Measurements from ENCODE around the gene UNC5B.

UNC5B gene

DNA sequence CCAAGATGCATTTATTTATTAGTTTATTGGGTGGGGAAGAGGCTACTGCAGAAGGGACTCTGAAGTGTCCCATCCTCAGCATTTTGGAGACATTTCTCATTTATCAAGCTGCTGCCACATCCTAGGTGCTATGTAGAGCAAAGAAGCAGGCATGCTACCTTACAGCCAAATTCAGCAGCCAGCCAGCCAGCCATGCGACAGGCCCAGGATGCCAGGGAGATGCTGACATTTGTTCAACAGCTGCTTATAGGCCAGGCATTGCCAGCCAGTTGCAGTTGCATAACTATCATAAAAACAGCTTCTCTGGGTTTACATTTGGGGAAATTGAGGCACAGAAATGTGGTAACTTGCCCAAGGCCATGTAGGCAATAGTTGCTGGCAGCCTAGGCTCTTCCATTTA is 109.0 kb downstream of the UNC5B start:
- peaks cover 18 to 24% of the 10 kb centered on the region in 2 donors for H3K4me1 Mint-ChIP-seq
- H3K27me3 Mint-ChIP-seq: peaks cover 0 to 4% of the 10 kb centered on the region in 2 donors

DNA sequence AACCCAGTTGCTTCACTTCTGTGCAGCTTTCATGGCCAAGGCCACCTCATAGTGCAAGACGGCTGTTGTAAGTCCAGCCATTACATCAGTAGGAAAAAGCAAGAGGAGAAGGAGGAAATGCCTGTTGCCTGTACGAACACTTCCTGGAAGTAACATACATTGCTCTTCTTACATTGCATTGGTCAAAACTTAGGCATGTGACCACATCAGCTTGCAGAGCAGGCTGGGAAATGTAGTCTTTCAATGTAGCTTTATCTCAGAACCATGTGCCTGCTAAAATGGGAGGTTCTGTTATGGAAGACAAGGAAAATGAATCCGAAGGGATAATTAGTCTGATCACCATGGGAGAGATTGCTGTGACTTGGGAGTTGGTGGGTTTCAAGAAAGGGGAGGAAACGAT is 111.0 kb downstream of the UNC5B start:
- Mint-ChIP-seq H3K4me1 (peaks cover 17% of the 10 kb centered on the region in 2 donors), H3K27ac (no peak overlapping the region), H3K27me3 (no peaks in the 10 kb centered on the region), H3K9me3 (peaks cover 0 to 1% of the 10 kb centered on the region in 2 donors), H3K4me3 (no peak overlapping the region), H3K36me3 (peaks cover 12 to 30% of the 10 kb centered on the region in 2 donors)
- DNase-seq (no peak), ATAC-seq (replicated peaks) (no peak)

More for the DNA sequence above, 109.0 kb downstream of the UNC5B start:
- ATAC-seq (replicated peaks): no peak
- no peak for DNase-seq
- Mint-ChIP-seq H3K27ac (no peak overlapping the region), H3K36me3 (peaks cover 10 to 18% of the 10 kb centered on the region in 2 donors), H3K4me3 (no peak overlapping the region), H3K9me3 (peaks cover 0 to 1% of the 10 kb centered on the region in 2 donors)

DNA sequence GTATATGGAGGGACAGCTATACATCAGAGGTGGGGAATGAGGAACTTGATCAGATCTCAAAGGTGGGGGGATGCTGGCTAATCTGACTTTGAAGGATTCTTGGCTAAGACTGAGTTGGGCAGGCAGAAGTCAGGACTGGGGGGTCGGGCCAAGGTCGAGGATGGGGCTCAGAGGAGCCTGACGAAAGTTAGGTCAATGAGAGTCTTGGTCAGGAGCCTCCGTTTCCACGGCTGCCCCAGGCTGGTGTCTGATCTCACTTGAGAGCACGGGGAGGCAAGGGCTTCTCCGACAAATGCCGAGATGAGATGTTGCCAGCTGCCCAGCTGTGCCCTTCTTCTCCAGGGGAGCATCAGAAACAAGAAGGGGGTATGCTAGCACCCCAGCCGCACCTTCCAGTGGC is 112.4 kb downstream of the UNC5B start:
- ATAC-seq (replicated peaks): no peak
- DNase-seq: no peak
- Mint-ChIP-seq H3K9me3 (peaks cover 0 to 1% of the 10 kb centered on the region in 2 donors), H3K27ac (no peak overlapping the region), H3K4me3 (no peak overlapping the region), H3K27me3 (no peaks in the 10 kb centered on the region), H3K4me1 (peaks cover 3 to 9% of the 10 kb centered on the region in 2 donors), H3K36me3 (peaks cover 12 to 34% of the 10 kb centered on the region in 2 donors)

DNA sequence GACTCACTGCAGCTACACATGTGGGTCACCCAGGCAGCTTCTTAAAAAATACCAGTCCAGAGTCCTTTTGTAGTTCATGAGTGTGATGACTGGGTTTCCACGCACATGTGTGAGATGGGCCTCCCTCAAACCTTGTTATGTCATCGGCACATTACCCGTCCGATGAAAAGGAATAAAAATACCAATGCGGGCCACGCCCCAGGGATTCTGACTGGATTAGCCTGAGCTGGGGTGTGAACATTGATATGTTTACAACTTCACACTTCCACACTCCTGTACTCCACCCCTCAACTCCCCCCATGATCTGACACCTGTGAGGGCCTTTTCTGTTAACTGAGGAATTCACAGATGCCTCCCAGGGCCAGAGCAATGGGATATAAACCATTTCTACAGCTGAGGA is 112.9 kb downstream of the UNC5B start:
- peaks cover 0 to 1% of the 10 kb centered on the region in 2 donors for H3K9me3 Mint-ChIP-seq
- ATAC-seq (replicated peaks) (no peak), DNase-seq (no peak)
- H3K4me3 Mint-ChIP-seq: no peak overlapping the region
- no peak overlapping the region for H3K27ac Mint-ChIP-seq
- H3K36me3 Mint-ChIP-seq: peaks cover 12 to 34% of the 10 kb centered on the region in 2 donors
- H3K27me3 Mint-ChIP-seq: no peaks in the 10 kb centered on the region
- peaks cover 4 to 12% of the 10 kb centered on the region in 2 donors for H3K4me1 Mint-ChIP-seq

DNA sequence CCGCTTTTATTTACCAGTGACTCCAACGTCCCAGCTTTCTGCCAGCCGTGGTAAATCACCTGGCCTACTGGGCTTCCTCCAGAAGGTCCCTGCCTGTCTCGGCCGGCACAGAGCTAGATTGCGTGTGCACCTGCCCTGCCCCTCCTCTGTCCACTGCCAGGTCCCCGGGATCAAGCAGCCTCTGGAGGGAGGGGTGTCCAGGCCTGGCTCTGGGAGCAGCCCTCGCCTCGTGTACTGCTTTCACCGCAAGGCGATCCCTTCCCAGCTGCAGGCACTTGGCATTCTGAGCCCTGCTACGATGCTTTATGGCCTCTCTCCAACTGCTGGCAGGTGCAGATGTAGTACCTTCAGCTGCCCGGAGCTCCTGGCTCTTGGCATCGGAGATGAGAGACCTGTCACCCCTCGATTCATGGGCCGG is 114.1 kb downstream of the UNC5B start:
- Mint-ChIP-seq H3K9me3 (peaks cover 0 to 1% of the 10 kb centered on the region in 2 donors), H3K36me3 (peaks cover 18 to 39% of the 10 kb centered on the region in 2 donors), H3K27me3 (no peaks in the 10 kb centered on the region), H3K27ac (peak overlapping the region; percentile 16), H3K4me1 (peaks cover 11 to 16% of the 10 kb centered on the region in 2 donors), H3K4me3 (no peak overlapping the region)
- DNase-seq (no peak), ATAC-seq (replicated peaks) (no peak)

DNA sequence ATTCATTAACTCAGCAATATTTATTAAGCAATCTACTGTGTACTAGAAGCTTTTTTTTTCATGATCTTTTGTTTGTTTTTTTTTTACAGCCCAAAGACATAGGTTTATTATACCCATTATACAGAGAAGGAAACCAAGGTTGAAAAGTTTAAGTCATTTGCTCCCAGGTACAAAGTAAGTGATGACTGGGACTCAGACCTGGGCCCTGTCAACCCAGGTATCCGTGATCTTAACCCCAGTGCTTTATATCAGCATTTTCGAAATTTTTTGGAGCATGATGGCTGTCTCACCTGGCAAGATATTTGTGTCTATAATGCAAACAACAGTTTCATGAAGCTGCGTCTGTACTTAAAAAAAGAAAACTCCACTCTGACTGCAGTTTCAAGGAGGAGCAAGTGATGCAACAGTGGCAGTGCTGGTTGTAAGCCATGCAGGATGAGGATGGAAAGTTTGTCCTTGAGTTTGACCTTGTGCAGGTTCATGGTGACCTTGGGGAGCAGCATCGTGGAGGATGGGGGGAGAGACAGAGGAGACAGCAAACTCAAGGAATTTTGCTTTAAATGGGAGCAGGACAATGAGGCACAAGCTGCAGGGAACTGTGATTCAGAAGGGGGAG is 118.5 kb downstream of the UNC5B start:
- no peaks in the 10 kb centered on the region for H3K9me3 Mint-ChIP-seq
- H3K27me3 Mint-ChIP-seq: no peaks in the 10 kb centered on the region
- peaks cover 8 to 21% of the 10 kb centered on the region in 2 donors for H3K36me3 Mint-ChIP-seq
- DNase-seq: no peak
- H3K27ac Mint-ChIP-seq: no peak overlapping the region
- H3K4me3 Mint-ChIP-seq: no peak overlapping the region
- no peak for ATAC-seq (replicated peaks)
- peaks cover 27 to 29% of the 10 kb centered on the region in 2 donors for H3K4me1 Mint-ChIP-seq

DNA sequence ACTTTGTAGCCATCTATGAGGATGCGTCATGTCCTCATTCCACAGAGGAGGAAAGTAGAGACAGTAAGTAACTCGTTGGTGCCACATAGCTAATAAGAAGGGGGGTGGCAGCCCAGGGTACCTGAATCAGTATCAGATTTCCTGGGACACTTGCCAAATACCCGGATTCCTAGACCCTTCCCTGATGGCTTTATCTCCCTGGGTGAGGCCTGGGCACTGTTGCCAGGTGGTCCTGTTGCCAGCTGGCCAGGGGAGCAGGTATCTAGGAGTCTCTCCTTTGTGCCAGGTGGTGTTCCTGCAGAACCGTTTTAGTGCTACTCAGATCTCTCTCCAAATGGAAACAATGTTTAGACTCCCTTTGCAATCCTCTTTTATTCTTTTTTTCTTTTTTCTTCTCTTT is 119.4 kb downstream of the UNC5B start:
- Mint-ChIP-seq H3K27me3 (no peaks in the 10 kb centered on the region), H3K4me1 (peaks cover 27 to 29% of the 10 kb centered on the region in 2 donors), H3K9me3 (no peaks in the 10 kb centered on the region), H3K36me3 (peaks cover 8 to 20% of the 10 kb centered on the region in 2 donors), H3K4me3 (no peak overlapping the region), H3K27ac (no peak overlapping the region)
- ATAC-seq (replicated peaks) (no peak), DNase-seq (no peak)

DNA sequence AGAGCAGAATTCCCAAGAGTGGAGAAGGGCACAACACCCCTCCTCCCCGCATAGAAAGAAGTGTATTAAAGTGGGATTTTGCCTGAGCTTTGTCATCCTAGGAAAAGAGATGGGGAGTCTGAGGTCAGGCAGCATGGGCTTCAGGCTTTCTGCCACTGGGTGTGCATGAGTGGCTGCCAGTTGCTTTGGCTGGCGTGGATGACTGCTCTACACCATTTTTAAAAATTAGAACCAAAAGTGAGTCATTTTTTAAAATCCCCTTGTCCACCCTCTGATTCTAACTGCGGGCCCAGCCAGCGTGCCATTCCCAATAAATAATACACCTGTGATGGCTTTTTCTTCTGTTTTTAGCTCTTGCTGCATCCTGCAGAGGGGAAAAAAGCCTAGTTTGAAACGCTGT is 120.1 kb downstream of the UNC5B start:
- H3K9me3 Mint-ChIP-seq: no peaks in the 10 kb centered on the region
- H3K36me3 Mint-ChIP-seq: peaks cover 8 to 17% of the 10 kb centered on the region in 2 donors
- no peaks in the 10 kb centered on the region for H3K27me3 Mint-ChIP-seq
- H3K4me1 Mint-ChIP-seq: peaks cover 27 to 29% of the 10 kb centered on the region in 2 donors
- no peak overlapping the region for H3K27ac Mint-ChIP-seq
- H3K4me3 Mint-ChIP-seq: no peak overlapping the region
- peak in 1 of 2 donors; percentile 16 for ATAC-seq (replicated peaks)
- no peak for DNase-seq

DNA sequence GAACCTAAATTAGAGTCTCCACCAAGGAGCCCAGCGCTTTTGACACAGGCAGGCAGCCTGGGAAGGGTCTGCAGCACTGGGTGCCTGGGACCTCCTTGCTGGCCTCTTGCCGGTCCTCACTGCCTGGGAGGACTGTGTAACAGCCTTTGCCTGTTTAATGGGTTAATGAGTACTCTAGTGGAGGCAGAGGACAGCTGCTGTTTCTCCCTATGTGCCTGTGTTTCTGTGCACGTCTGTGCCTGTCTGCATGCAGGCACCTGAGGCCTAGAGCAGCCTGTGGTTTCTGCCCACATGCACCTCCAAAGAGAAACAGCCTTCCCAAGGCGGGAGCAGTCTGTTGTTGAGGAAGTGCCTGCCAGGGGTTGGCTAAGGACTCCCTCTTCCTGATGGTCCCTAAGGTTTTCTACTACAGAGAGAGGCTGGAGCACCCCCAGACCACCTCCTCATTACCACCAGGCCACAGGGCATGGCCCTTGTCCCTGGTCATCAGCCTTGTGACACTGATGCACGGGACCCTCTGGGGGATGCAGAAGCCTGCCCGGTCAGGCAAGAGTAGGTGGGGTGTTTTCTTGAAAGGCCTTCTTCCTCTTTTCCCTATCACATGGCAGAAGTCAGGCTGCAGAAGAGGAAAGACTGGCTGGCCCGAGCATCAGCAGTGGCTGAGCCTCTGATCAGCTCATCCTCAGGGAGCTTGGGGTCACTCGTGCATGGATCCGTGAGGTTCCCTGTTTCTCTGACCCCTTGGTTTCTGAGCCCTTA is 120.9 kb downstream of the UNC5B start:
- no peaks in the 10 kb centered on the region for H3K27me3 Mint-ChIP-seq
- H3K4me3 Mint-ChIP-seq: peak overlapping the region; percentile 4 to 37
- peak overlapping the region; percentile 86 for H3K27ac Mint-ChIP-seq
- H3K36me3 Mint-ChIP-seq: peaks cover 6 to 10% of the 10 kb centered on the region in 2 donors
- H3K4me1 Mint-ChIP-seq: peaks cover 25 to 27% of the 10 kb centered on the region in 2 donors
- H3K9me3 Mint-ChIP-seq: no peaks in the 10 kb centered on the region
- ATAC-seq (replicated peaks) (peak; percentile 91 to 92), DNase-seq (peak; percentile 43)

DNA sequence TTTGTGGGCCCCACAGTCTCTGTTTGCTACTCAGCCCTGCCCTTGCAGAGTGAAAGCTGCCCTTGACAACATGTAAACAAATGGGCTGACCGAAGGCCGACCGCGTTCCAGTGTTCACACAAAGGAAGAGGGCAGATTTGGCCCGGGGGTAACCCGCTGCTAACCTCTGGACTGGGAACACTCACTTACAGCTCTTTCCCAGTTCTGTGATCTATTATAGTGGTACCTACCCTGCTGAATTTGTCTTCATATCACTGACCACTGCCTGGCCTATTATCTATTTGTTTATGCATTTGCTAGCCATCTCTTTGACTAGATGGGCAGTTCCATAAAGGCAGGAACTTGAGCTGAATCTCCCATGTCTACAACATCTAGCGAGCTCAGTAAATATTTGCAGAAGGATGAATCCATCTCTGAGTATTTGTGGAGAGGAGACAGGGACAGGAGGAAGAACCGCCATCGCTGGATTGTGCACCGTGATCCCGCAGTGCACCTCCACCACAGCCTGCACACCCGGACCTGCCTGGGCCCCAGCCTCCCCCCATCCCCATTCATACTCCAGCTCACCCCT is 121.9 kb downstream of the UNC5B start:
- Mint-ChIP-seq H3K4me3 (no peak overlapping the region), H3K27me3 (no peaks in the 10 kb centered on the region), H3K36me3 (peaks cover 6 to 10% of the 10 kb centered on the region in 2 donors), H3K4me1 (peaks cover 25 to 27% of the 10 kb centered on the region in 2 donors), H3K27ac (no peak overlapping the region), H3K9me3 (no peaks in the 10 kb centered on the region)
- DNase-seq: no peak
- ATAC-seq (replicated peaks): no peak

DNA sequence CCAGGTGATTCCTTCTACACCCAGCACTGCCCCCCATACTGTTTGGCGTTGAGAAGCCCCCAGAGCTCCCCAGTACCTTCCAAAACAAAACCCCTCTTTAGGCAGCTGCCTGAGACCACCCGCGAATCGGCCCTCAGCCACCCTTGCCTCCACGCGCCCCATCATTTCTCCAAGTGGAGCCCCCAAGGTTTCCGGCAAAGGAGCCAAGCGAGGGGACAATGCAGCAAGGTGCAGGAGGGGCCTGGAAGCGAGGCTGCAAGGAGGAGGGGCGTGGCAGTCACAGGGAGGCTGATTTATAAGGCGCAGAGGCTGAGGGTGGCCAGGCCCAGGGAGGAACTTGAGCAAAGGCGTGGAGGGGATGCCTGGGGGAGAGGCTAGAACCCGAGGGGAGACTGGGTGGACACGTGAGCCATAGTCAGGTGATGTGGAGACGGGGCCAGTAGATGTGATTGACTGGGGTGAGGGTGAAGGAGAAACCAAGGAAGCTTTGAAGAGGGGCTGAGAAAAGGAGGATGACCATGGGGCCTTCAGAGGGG is 122.9 kb downstream of the UNC5B start:
- peaks cover 6 to 10% of the 10 kb centered on the region in 2 donors for H3K36me3 Mint-ChIP-seq
- peaks cover 22% of the 10 kb centered on the region in 2 donors for H3K4me1 Mint-ChIP-seq
- no peaks in the 10 kb centered on the region for H3K27me3 Mint-ChIP-seq
- ATAC-seq (replicated peaks): no peak
- no peak overlapping the region for H3K4me3 Mint-ChIP-seq
- H3K27ac Mint-ChIP-seq: no peak overlapping the region
- H3K9me3 Mint-ChIP-seq: no peaks in the 10 kb centered on the region
- DNase-seq: no peak

DNA sequence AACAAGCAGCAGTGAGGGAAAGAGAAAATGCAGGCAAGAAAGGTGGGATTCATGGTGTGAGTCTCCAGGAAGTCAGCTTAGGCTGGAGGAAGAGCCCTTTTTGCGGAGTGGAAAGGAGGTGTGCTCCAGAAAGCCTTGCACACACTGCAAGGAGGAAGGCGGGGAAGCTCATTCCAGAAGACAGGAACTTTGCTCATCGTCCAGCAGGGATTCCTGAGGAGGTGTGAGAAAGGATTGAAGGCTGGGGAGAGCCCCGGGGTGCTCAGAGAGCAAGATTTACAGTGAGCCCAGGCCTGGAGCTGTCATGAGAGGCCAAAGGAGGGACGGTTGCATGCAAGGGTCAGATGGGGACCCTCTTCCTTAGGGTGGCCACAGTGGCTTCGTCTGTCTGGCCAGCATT is 124.3 kb downstream of the UNC5B start:
- H3K4me3 Mint-ChIP-seq: no peak overlapping the region
- no peak for ATAC-seq (replicated peaks)
- H3K9me3 Mint-ChIP-seq: no peaks in the 10 kb centered on the region
- H3K27ac Mint-ChIP-seq: no peak overlapping the region
- H3K36me3 Mint-ChIP-seq: peaks cover 0 to 11% of the 10 kb centered on the region in 2 donors
- H3K27me3 Mint-ChIP-seq: no peaks in the 10 kb centered on the region
- no peak for DNase-seq
- H3K4me1 Mint-ChIP-seq: peaks cover 16 to 17% of the 10 kb centered on the region in 2 donors

DNA sequence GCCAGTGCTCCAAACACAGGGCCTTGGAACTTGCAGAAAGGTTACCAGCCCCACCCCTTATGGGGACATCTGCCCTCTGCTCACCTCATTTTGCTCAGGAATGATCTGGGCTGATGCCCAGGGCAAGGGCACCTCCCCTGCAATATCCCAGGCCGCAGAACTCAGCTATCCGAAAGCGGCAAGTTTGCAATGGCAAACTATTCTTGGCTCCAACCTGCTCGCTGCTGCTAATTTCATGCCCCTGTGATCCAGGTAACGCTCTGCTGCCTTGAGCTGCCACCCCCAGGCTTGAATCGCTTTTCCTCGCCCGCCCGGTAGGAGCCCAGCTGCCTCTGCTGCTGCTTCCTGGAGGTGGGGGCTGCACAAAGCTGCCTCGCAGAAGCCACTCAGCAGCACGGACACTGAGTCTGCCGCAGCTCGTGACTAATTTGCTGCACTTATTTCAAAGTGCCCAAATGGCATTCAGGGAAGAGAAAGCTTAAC is 124.9 kb downstream of the UNC5B start:
- Mint-ChIP-seq H3K27ac (no peak overlapping the region), H3K36me3 (peaks cover 0 to 11% of the 10 kb centered on the region in 2 donors), H3K4me3 (no peak overlapping the region), H3K4me1 (peaks cover 16 to 17% of the 10 kb centered on the region in 2 donors), H3K27me3 (no peaks in the 10 kb centered on the region), H3K9me3 (no peaks in the 10 kb centered on the region)
- DNase-seq (no peak), ATAC-seq (replicated peaks) (no peak)

DNA sequence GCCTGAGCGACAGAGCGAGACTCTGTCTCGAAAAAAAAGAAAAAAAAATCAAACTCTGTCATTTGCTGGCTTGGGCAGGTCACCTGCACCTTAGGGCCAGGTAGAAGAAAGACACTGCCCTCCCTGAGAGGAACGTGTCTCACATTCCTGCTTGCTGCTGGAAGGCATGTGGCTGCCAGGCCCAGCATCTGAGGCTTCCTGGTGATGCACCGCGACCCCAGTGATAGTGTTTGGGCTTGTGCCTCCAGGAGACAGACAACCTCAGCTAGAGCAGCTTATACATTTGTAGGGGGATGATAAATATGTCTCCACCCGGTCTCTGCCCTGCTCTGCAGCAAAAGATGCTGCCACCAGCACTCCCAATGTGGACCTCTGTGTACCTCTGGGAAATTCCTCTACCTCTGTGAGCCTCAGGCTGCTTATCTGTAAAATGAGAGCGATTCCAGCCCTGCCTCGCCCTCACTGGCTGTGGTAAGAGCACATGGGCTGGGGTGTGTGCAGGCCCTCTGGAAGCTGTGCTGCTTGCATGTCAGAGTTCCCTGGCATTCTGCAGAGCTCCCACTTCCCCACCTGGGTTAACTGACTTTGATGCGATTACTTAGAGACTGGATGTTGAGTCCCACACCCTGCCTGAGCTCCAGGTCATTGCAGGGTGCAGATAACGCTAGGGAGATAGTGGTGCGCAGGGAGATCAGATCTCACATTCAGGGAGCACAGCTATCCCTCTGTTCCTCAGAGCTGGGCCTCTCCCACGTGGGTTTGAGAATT is 126.5 kb downstream of the UNC5B start:
- ATAC-seq (replicated peaks): no peak
- DNase-seq: no peak
- Mint-ChIP-seq H3K4me1 (peaks cover 8 to 12% of the 10 kb centered on the region in 2 donors), H3K4me3 (no peak overlapping the region), H3K27ac (no peak overlapping the region), H3K9me3 (no peaks in the 10 kb centered on the region), H3K36me3 (peaks cover 0 to 11% of the 10 kb centered on the region in 2 donors), H3K27me3 (no peaks in the 10 kb centered on the region)
